GM18517 (cell line): Measurements from ENCODE around the gene EIF4E3.

Experiments used
- ATAC-seq: cut with Tn5 transposase; IDR thresholded peaks from one replicate; pipeline ENCODE4 v1.9.1; 2021; ENCODE audit warnings: mild to moderate bottlenecking, moderate library complexity; ENCODE audit not compliant: unreplicated experiment

Gene EIF4E3

GRCh38 chr3:71651625-71652024 lies 73.6 kb downstream of the EIF4E3 start:
- ATAC-seq = no peak

GRCh38 chr3:71650372-71650771 lies 74.8 kb downstream of the EIF4E3 start:
- ATAC-seq = no peak

- no peak for ATAC-seq
Observed at GRCh38 chr3:71649757-71650156, 75.4 kb downstream of the EIF4E3 start.

DNA sequence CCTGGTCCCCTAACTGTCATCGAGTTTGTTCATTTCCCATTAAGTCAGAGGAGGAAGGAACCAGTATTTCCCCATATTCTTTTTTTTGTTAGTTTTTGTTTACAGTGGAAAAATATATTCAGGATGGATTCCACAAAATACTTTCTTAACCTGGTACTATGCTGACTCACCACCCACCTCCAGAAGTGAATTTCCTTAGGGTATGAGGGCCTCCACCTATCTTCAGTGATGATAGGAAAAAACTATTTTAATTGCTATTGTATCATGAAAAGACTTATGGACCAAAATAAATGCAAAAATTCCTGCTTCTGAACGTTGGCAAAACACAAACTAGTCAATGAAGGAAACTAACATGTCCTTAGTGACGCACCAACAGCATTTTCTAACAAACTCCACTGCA lies 77.5 kb downstream of the EIF4E3 start:
- ATAC-seq = no peak

GRCh38 chr3:71646971-71647370 lies 78.2 kb downstream of the EIF4E3 start:
- no peak for ATAC-seq

DNA sequence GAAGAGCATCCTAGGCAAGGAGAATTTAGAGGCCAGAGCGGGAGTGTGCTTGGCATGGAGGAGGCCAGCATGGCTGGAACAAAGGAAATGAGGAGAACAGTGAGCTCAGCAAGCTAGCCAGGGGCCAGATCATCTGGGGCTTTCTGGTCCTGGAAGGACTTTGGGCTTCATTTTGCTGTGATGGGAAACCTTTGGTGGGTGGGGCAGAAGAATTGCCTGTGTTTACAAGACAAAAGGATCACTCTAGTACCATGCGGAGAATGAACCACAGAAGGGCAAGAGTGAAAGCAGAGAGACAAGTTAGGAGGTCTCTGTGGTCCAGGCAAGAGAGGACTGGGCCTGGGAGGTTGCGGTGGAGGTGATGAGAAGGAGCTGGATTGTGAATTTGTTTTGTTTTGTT lies 80.1 kb downstream of the EIF4E3 start:
- ATAC-seq = no peak

- ATAC-seq = no peak
Observed at GRCh38 chr3:71641674-71642073, 83.5 kb downstream of the EIF4E3 start.

GRCh38 chr3:71640331-71640983 lies 84.7 kb downstream of the EIF4E3 start:
- ATAC-seq = no peak

DNA sequence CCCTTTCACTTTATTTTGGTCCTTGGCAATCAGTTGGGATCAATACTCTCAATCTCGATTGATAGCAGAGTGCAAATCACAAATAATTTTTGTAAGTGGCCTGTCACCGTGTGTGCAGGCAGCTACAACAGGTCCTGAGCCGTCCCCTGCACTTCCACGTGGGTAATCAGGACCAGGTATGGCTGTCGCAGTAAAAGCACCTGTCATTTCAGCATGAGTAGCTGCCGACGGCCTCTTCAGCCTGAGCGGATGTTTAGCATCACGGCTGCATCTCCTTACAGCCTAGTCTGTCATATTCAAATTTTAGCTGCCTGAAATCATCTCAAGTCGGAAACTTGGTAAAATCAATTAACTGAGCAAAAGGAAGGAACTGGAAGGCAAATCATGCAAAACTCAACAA lies 88.7 kb downstream of the EIF4E3 start:
- ATAC-seq = no peak

DNA sequence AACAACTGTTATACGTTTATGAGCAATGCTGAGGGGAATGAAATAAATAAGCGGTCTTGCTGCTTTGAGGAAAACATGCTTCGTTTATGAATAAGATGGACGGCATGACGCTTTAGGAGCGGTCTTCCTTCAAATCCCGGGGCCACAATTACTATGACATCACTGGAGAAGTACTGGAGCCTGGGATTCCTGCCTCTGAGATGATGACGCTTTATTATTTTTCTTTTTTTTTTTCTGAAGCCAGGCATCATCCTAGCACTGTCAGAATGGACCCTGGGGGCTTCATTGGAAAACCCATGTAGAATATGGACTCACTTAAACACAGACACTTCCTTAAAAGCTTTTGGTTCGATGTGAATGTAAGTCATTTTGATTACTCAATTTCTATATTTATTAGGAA lies 89.2 kb downstream of the EIF4E3 start:
- ATAC-seq = no peak

- ATAC-seq = no peak
Observed at GRCh38 chr3:71634671-71635070, 90.5 kb downstream of the EIF4E3 start.

DNA sequence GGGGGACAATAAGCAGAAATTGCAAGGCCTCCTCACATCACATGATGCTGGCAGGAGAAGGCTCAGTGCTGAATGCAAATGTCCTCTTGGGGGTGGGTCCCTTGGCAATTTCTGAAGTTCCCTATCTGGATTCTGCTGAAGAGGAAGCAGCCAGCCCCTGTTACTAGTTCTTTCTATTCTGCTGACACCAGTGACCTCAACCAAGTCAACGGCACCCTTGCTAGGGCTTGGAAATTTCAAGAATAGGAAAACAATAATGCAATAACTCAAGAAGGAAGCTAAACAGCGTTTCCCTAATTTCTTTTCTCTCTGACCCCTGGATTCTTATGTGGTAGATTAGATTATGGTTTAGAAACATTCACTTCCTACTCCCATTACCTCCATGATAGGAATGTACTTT lies 95.5 kb downstream of the EIF4E3 start:
- ATAC-seq = no peak

GRCh38 chr3:71629289-71629688 lies 95.9 kb downstream of the EIF4E3 start:
- ATAC-seq = no peak

DNA sequence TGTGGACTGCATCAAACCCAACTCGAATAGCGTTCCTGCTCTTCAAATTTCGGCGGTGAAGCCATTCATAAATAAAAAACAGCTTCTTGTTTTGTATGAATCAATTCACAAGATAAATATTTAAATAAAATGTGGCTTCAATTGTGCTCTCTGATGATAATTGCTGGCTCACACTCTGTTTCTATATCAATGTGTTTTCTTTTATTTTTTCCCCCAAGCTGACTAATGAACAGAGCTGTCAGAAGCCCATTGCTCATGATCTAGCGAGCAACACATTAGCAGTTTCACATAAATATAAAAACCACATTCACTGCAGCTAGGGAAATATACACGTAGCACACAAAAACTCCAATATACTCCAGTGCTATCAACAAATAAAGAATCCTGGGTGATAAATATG lies 96.7 kb downstream of the EIF4E3 start:
- ATAC-seq = no peak

GRCh38 chr3:71625676-71626075 lies 99.5 kb downstream of the EIF4E3 start:
- ATAC-seq = no peak
